HepG2 (cell line): ENCODE results near the gene AMHR2. TPM values are rescaled to one million over a fixed set of nuclear protein-coding genes. Genes with fewer than 3 reads are reported as not detected.

Experiments
- CEBPB ChIP-seq: IDR thresholded peaks from 2 replicates; pipeline ENCODE4 v1.6.1; 2011; ENCODE audit warnings: low read depth, low read length, improper control_type of control experiment, borderline replicate concordance
- CEBPG ChIP-seq: IDR thresholded peaks from 2 replicates; pipeline ENCODE4 v1.6.1; 2016
- E2F5 ChIP-seq: sonication (generic); formaldehyde crosslinking; conservative IDR thresholded peaks from 2 replicates; pipeline ENCODE4 v1.4.0; 2020; ENCODE audit warnings: missing genetic modification reagents
- GTF3A ChIP-seq: sonication (generic); formaldehyde crosslinking; conservative IDR thresholded peaks from 2 replicates; pipeline ENCODE4 v1.4.0; 2020; ENCODE audit warnings: mild to moderate bottlenecking, missing genetic modification reagents
- HMG20A ChIP-seq: IDR thresholded peaks from 2 replicates; pipeline ENCODE4 v1.6.1; 2016; ENCODE audit warnings: borderline replicate concordance
- IRX3 ChIP-seq: sonication (generic); formaldehyde crosslinking; IDR thresholded peaks from 2 replicates; pipeline ENCODE4 v1.8.1; 2023; ENCODE audit warnings: mild to moderate bottlenecking, low read depth, missing genetic modification reagents, borderline replicate concordance
- JUN ChIP-seq: sonication (generic); formaldehyde crosslinking; IDR thresholded peaks from 2 replicates; pipeline ENCODE4 v1.4.0; 2020; ENCODE audit warnings: mild to moderate bottlenecking, missing genetic modification reagents
- KDM4B ChIP-seq: sonication (generic); formaldehyde crosslinking; IDR thresholded peaks from 2 replicates; pipeline ENCODE4 v1.4.0; 2020; ENCODE audit warnings: missing genetic modification reagents
- KDM5A ChIP-seq: fragments of 200-600 bp; sonication (generic); IDR thresholded peaks from 2 replicates; pipeline ENCODE4 v1.7.0; 2018; ENCODE audit warnings: antibody characterized with exemption, mild to moderate bottlenecking, low read length, borderline replicate concordance
- NR2C2 ChIP-seq: sonication (generic); formaldehyde crosslinking; IDR thresholded peaks from 2 replicates; pipeline ENCODE4 v1.4.0; 2020; ENCODE audit warnings: missing genetic modification reagents, mild to moderate bottlenecking, moderate library complexity, borderline replicate concordance
- NR3C1 ChIP-seq: sonication (generic); formaldehyde crosslinking; IDR thresholded peaks from 2 replicates; pipeline ENCODE4 v1.4.0; 2020; ENCODE audit warnings: missing genetic modification reagents
- TBX2 ChIP-seq: sonication (generic); formaldehyde crosslinking; IDR thresholded peaks from 2 replicates; pipeline ENCODE4 v1.5.0; 2020; ENCODE audit warnings: missing genetic modification reagents, mild to moderate bottlenecking, borderline replicate concordance
- ZBTB26 ChIP-seq: IDR thresholded peaks from 2 replicates; pipeline ENCODE4 v1.6.1; 2016; ENCODE audit warnings: missing compliant biosample characterization, missing genetic modification reagents, borderline replicate concordance
- ZBTB3 ChIP-seq: sonication (generic); formaldehyde crosslinking; IDR thresholded peaks from 2 replicates; pipeline ENCODE4 v1.4.0; 2020; ENCODE audit warnings: low read depth, mild to moderate bottlenecking, moderate library complexity, missing genetic modification reagents, borderline replicate concordance
- ZBTB39 ChIP-seq: sonication (generic); formaldehyde crosslinking; IDR thresholded peaks from 2 replicates; pipeline ENCODE4 v1.5.0; 2020; ENCODE audit warnings: missing genetic modification reagents
- ZFYVE20 ChIP-seq: sonication (generic); formaldehyde crosslinking; IDR thresholded peaks from 2 replicates; pipeline ENCODE4 v1.8.0; 2023; ENCODE audit warnings: low read depth, mild to moderate bottlenecking, moderate library complexity, missing genetic modification reagents, borderline replicate concordance
- ZNF30 ChIP-seq: sonication (generic); formaldehyde crosslinking; IDR thresholded peaks from 2 replicates; pipeline ENCODE4 v1.5.0; 2020; ENCODE audit warnings: mild to moderate bottlenecking, missing genetic modification reagents
- ZNF367 ChIP-seq: sonication (generic); formaldehyde crosslinking; IDR thresholded peaks from 2 replicates; pipeline ENCODE4 v1.4.0; 2020; ENCODE audit warnings: missing genetic modification reagents, borderline replicate concordance
- ZNF496 ChIP-seq: sonication (generic); formaldehyde crosslinking; IDR thresholded peaks from 2 replicates; pipeline ENCODE4 v1.8.1; 2023; ENCODE audit warnings: mild to moderate bottlenecking, moderate library complexity, missing genetic modification reagents; ENCODE audit not compliant: insufficient replicate concordance
- ZNF549 ChIP-seq: sonication (generic); formaldehyde crosslinking; IDR thresholded peaks from 2 replicates; pipeline ENCODE4 v1.5.0; 2020; ENCODE audit warnings: missing genetic modification reagents
- polyA plus RNA-seq, 8 experiments: library from polyadenylated mRNA; depleted of rRNA in 3 of 8; stranded (reverse) in 7 of 8; unstranded in 1 of 8; fragments of >200 nt; fragmentation: Illumina TruSeq in 4 of 8; extraction: Trizol in 4 of 8; gene quantifications; 2 replicates each; pipeline versions ENCODE4 v1.2.1 to v1.2.3, GENCODE V29; 2011 to 2016; ENCODE audit warnings: low read depth in 4 of 8, missing spikeins in 1 of 8, mixed read lengths in 1 of 8; ENCODE audit not compliant: insufficient read depth in 1 of 8
- total RNA-seq, 5 experiments: library from RNA; depleted of rRNA; stranded (reverse); fragments of >200 nt; fragmentation: Illumina TruSeq; extraction: Trizol; gene quantifications; 2 replicates each; pipeline ENCODE4 v1.2.3, GENCODE V29; 2016; ENCODE audit warnings: low read depth in 1 of 5
- TF ChIP-seq, protein P1 (sequence below): sonication (generic); formaldehyde crosslinking; IDR thresholded peaks from 2 replicates; pipeline ENCODE4 v1.5.0; 2020; ENCODE audit warnings: mild to moderate bottlenecking, low read depth, missing genetic modification reagents, borderline replicate concordance
- TF ChIP-seq, protein P2 (sequence below): sonication (generic); formaldehyde crosslinking; IDR thresholded peaks from 2 replicates; pipeline ENCODE4 v1.8.1; 2023; ENCODE audit warnings: mild to moderate bottlenecking, missing genetic modification reagents
- TF ChIP-seq, protein P3 (sequence below): sonication (generic); formaldehyde crosslinking; IDR thresholded peaks from 2 replicates; pipeline ENCODE4 v1.5.0; 2020; ENCODE audit warnings: mild to moderate bottlenecking, missing genetic modification reagents

The AMHR2 gene
- total and polyA plus RNA-seq, 2 of the 13 experiments (the other 11 are each of a cell fraction or from before 2014, with no cell fraction given): 0.24 to 0.58 TPM

- TF ChIP-seq, protein P1, sequence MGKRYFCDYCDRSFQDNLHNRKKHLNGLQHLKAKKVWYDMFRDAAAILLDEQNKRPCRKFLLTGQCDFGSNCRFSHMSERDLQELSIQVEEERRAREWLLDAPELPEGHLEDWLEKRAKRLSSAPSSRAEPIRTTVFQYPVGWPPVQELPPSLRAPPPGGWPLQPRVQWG (CRISPR knock-in tag): no peak
- TF ChIP-seq ZNF549 (CRISPR knock-in tag) (no peak), ZNF30 (CRISPR knock-in tag) (no peak), CEBPG (peak; percentile 95), IRX3 (CRISPR knock-in tag) (no peak), NR3C1 (CRISPR knock-in tag) (no peak), NR2C2 (peak; percentile 99), CEBPB (peak; percentile 89), KDM5A (no peak), ZBTB39 (CRISPR knock-in tag) (no peak), GTF3A (CRISPR knock-in tag) (no peak), HMG20A (no peak), ZBTB3 (CRISPR knock-in tag) (no peak), TBX2 (peak; percentile 69), KDM4B (CRISPR knock-in tag) (peak; percentile 96), JUN (CRISPR knock-in tag) (no peak), ZFYVE20 (CRISPR knock-in tag) (no peak), E2F5 (CRISPR knock-in tag) (no peak), ZNF367 (CRISPR knock-in tag) (no peak), ZBTB26 (CRISPR knock-in tag) (no peak), ZNF496 (no peak)
- TF ChIP-seq, protein P2, sequence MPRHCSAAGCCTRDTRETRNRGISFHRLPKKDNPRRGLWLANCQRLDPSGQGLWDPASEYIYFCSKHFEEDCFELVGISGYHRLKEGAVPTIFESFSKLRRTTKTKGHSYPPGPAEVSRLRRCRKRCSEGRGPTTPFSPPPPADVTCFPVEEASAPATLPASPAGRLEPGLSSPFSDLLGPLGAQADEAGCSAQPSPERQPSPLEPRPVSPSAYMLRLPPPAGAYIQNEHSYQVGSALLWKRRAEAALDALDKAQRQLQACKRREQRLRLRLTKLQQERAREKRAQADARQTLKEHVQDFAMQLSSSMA: no peak; the same call in none of the 2 replicates
- TF ChIP-seq, protein P3, sequence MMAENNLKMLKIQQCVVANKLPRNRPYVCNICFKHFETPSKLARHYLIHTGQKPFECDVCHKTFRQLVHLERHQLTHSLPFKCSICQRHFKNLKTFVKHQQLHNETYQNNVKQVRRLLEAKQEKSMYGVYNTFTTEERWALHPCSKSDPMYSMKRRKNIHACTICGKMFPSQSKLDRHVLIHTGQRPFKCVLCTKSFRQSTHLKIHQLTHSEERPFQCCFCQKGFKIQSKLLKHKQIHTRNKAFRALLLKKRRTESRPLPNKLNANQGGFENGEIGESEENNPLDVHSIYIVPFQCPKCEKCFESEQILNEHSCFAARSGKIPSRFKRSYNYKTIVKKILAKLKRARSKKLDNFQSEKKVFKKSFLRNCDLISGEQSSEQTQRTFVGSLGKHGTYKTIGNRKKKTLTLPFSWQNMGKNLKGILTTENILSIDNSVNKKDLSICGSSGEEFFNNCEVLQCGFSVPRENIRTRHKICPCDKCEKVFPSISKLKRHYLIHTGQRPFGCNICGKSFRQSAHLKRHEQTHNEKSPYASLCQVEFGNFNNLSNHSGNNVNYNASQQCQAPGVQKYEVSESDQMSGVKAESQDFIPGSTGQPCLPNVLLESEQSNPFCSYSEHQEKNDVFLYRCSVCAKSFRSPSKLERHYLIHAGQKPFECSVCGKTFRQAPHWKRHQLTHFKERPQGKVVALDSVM (CRISPR knock-in tag): 0 out of 2 replicates have a peak, but pooled peaks have one; percentile 2
Measured at GRCh38 chr12:53451661-53452158, 28.1 kb downstream of the AMHR2 start, which contains the start of gene PCBP2 (continued).
